ENCODE results near the gene OSGIN1.

The OSGIN1 gene

DNA sequence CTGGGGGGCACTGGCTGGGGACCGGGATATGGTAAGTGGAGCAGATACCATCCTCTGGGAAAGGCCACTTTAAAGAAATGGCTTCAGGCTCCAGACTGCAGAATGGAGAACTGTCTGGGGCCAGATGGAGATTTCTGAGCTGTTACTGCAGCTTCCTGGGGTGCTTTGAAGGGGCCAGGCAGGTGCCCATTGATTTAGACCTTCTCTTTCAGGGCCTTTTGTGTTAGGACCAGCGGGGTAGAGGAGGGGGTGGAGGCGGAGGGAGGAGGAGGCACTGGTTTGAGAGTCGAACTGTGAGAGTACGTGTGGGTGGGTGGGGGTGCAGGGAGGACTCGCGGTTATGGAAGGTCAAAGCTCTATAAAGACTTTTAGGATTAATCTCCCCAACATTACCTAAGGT, 26.4 kb downstream of the OSGIN1 start (continued):
- TF ChIP-seq, protein P1, sequence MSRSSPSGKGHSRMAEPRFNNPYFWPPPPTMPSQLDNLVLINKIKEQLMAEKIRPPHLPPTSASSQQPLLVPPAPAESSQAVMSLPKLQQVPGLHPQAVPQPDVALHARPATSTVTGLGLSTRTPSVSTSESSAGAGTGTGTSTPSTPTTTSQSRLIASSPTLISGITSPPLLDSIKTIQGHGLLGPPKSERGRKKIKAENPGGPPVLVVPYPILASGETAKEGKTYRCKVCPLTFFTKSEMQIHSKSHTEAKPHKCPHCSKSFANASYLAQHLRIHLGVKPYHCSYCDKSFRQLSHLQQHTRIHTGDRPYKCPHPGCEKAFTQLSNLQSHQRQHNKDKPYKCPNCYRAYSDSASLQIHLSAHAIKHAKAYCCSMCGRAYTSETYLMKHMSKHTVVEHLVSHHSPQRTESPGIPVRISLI (tag by site-specific recombination; IDR thresholded peaks at IDR 0.05): no peak
- TF ChIP-seq ZNF488 (tag by site-specific recombination; IDR thresholded peaks at IDR 0.05): no peak
- TF ChIP-seq SETDB1 (IDR thresholded peaks at IDR 0.05; ENCODE audit: insufficient read length, low read length): no peak
- TF ChIP-seq ZNF174 (tag by site-specific recombination; IDR thresholded peaks at IDR 0.05): no peak
- TF ChIP-seq ZNF571 (tag by site-specific recombination; IDR thresholded peaks at IDR 0.05): no peak
- TF ChIP-seq KLF7 (tag by site-specific recombination; IDR thresholded peaks at IDR 0.05; ENCODE audit: borderline replicate concordance): no peak
- TF ChIP-seq ZNF830 (tag by site-specific recombination; IDR thresholded peaks at IDR 0.05; ENCODE audit: low read depth): no peak
- TF ChIP-seq ZBTB49 (tag by site-specific recombination; IDR thresholded peaks at IDR 0.05; ENCODE audit: low read depth): no peak
- TF ChIP-seq ZNF37A (tag by site-specific recombination; IDR thresholded peaks at IDR 0.05): no peak
- TF ChIP-seq ZNF184 (tag by site-specific recombination; IDR thresholded peaks at IDR 0.05): no peak
- TF ChIP-seq ZNF785 (tag by site-specific recombination; IDR thresholded peaks at IDR 0.05): no peak

DNA sequence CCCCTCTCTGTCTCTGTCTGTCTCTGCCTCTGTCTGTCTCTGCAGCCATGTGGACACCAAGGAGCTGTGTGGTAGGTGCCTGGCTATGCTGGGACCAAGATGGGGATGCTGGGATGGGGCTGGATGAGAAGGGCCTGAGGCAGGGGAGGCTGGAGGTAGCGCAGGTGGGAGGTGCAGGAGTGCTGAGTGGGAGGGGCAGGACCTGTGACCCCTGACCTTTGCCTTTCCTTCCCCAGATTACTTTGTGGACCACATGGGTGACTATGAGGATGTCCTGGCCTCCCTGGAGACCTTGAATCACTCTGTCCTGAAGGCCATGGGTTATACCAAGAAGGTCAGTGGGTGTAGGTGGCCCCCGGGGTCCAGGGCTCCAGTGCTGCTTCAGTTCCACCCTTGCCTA, 27.8 kb downstream of the OSGIN1 start:
- H3K4me1 ChIP-seq (ENCODE audit: control insufficient read depth, insufficient read depth, low read length): no peaks in the 10 kb centered on the region; the same call in 1 of the 2 replicates
- H3K9me3 ChIP-seq (ENCODE audit: control insufficient read depth, insufficient read depth, low read depth, low read length): no peaks in the 10 kb centered on the region
- TF ChIP-seq ZNF274 (IDR thresholded peaks at IDR 0.05; ENCODE audit: low read length) (no peak), ZNF274 (tag by site-specific recombination; IDR thresholded peaks at IDR 0.05; ENCODE audit: borderline replicate concordance) (no peak), ZNF140 (tag by site-specific recombination; IDR thresholded peaks at IDR 0.05) (no peak), ZNF341 (tag by site-specific recombination; IDR thresholded peaks at IDR 0.05; ENCODE audit: low read depth) (no peak), ZNF239 (tag by site-specific recombination; IDR thresholded peaks at IDR 0.05) (no peak), SP2 (tag by site-specific recombination; IDR thresholded peaks at IDR 0.05) (no peak), ZNF157 (tag by site-specific recombination; IDR thresholded peaks at IDR 0.05) (no peak), ZNF23 (tag by site-specific recombination; IDR thresholded peaks at IDR 0.05; ENCODE audit: borderline replicate concordance) (no peak), KLF8 (tag by site-specific recombination; IDR thresholded peaks at IDR 0.05) (no peak), KLF10 (tag by site-specific recombination; IDR thresholded peaks at IDR 0.05) (no peak), BCL11A (tag by site-specific recombination; IDR thresholded peaks at IDR 0.05; ENCODE audit: low read depth) (no peak), ZNF560 (tag by site-specific recombination; IDR thresholded peaks at IDR 0.05; ENCODE audit: borderline replicate concordance) (no peak), ZNF777 (tag by site-specific recombination; IDR thresholded peaks at IDR 0.05; ENCODE audit: borderline replicate concordance) (no peak), KLF1 (tag by site-specific recombination; IDR thresholded peaks at IDR 0.05) (no peak), SALL2 (tag by site-specific recombination; IDR thresholded peaks at IDR 0.05; ENCODE audit: borderline replicate concordance) (no peak)
- ChIA-PET CTCF (interaction anchor here (0.6 to 0.9 kb wide), 2 partner anchors 85 to 605 kb away, joined by 3 to 4 read pairs; no protein-coding TSS in a partner anchor), POLR2A (no interaction called here)
- H3K4me3 ChIP-seq (ENCODE audit: low read depth, low read length): no peak overlapping the region
- H3K27ac ChIP-seq (ENCODE audit: extremely low read depth, low read depth, low read length): no peak overlapping the region
- H3K36me3 ChIP-seq (ENCODE audit: control insufficient read depth in 2 of 2, insufficient read depth in 1 of 2, low read length in 2 of 2): no peaks in the 10 kb centered on the region
